HG03460 (cell line): Measurements from ENCODE around the gene NTPCR.
"Not testable (repeated sequence)": the region's sequence is repeated elsewhere in the genome, so short reads cannot be mapped to it uniquely, and the experiment has no call there.

Experiments used
- ATAC-seq: cut with Tn5 transposase; IDR thresholded peaks from one replicate; pipeline ENCODE4 v1.9.1; 2021; ENCODE audit not compliant: unreplicated experiment

NTPCR gene

DNA sequence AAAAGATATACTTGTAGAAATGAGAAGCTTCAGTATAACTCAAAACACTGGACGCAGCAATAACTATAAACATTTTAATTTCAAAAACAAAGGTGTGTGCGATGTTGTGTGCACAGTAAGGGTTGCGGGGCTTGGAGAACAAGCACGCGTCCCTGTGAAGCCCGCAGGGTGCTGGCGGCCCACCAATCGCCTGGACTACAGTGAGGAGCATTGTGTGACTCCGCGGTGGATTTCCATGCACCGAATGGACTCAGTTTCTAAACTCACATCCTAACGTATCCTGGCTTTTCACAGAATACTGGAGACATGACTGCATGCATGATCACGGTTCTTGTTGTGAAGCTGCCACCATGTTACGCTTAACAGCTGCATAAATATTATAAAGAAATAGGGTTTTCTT is 33.0 kb downstream of the NTPCR start:
- ATAC-seq = no peak

DNA sequence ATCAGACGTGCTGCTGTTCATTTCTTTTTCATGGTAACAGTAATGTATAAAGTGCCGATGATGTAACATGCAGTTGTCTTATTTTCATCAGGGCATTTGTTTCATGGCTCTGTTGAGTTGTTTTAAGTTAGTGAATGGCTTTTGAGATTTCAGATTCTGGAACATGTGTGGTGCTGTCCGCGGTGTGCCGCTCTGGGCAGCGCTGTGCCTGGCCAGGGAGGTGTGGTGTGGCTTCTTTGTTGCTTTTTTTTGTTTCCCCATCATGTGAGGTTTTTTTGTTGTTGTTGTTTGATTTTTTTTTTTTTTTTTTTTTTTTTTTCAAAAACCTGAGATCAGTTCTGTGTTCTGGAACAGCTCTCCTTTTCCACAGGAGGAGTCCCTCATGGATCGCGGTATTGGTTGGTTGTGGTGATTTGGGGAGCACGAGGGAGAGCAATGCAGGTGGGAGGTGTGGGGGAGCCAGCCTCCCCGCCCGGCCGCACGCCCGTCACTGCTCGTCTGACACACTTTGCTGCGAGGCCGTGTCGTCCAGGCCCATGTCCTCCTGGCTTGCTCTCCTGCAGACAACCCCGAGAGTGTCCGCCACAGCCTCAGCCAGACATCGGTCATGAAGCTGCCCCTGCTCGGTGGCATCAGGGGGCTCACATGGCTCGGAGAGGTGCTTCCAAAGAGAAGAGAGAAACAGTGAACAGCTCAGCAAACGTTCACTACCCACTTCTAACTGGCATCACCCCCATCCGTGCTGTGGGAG is 33.6 kb downstream of the NTPCR start:
- ATAC-seq = no peak

DNA sequence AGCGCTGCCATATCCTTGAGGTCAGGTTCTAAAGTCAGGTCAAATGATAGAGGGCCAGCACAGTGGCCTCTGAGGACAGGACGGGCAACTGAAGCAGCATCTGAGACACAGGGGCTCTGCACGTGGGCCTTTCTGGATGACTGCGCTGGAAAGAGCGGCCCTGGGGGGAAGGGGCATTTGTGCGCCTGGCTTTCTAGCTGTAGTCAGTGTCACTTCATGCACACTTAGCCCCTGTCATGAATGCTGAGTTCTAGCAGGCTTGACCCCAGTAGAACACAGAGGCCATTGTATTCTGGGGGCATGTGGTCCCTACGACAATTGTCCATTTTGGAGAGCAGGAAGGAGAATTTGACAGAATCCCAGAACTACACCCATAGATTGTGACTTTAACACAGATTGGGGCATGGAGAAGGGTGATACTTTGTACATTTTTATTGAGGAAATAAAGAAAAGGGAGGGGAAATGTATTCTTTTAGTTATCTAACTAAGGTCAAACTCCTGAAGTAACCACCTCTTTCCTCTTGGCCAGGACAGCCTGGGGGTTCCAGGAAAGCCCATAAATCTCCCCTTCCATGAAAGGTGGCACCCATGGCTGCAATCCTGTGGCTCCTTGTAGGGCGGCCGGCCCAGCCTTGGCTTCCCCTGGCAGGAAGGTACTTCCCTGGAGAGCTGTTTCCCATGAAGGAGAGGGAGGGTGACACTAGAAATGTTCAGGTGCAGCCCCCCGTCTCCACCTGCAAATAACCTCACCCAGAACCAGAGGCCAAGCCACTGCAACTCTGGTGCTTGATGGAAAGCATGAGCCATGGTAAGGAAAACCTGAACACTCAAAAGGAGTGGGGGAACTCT is 34.4 kb downstream of the NTPCR start:
- no peak for ATAC-seq

DNA sequence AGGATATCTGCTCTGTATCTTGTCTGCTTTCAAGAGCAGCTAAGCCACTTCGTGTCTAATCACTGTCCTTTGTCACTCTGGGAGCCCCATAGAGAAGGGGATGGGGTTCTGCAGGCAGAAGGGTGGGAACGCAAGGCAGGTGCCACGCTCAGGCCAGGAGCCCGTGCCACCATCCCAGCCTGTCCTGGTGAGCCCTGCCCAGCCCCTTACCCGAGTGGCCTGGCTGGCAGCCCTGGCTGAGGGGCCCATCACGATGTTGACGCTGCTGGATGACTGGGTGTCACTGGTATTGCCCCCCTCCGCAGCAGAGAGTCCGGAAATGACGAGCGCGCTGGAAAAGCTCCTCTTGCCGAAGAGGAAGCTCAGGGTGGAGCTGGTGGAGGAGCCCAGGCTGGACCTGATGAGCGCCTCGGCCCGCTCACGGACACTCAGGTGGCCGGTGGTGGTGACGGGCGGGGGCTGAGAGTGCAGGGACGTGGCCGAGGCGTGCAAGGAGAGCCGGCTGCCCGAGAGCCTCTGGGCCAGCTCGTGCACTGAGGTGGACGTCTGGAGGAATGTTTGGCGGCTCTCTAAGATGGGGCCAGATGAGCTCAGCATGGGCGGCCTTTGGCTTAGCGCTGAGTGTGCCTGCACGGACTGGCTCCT is 35.6 kb downstream of the NTPCR start:
- ATAC-seq = no peak

DNA sequence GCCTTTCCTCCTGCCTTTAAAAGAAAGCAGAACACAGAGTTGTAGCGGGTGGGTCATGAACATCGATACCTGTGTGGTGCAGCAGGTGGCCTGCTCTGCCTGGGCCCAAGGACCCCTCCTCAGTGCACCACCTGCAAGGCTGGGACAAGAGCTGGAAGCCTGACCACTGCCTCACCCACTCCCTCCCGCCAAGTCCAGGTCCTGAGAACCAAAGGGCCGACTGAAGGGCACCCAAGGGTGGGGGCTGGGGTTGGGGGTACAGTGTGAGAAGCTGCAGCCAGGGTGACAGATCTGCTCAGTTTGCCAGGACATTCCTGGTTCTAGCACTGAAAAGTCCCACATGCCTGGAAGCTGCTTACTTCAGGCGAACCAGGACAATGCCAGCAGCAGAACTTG is 36.1 kb downstream of the NTPCR start:
- no peak for ATAC-seq

DNA sequence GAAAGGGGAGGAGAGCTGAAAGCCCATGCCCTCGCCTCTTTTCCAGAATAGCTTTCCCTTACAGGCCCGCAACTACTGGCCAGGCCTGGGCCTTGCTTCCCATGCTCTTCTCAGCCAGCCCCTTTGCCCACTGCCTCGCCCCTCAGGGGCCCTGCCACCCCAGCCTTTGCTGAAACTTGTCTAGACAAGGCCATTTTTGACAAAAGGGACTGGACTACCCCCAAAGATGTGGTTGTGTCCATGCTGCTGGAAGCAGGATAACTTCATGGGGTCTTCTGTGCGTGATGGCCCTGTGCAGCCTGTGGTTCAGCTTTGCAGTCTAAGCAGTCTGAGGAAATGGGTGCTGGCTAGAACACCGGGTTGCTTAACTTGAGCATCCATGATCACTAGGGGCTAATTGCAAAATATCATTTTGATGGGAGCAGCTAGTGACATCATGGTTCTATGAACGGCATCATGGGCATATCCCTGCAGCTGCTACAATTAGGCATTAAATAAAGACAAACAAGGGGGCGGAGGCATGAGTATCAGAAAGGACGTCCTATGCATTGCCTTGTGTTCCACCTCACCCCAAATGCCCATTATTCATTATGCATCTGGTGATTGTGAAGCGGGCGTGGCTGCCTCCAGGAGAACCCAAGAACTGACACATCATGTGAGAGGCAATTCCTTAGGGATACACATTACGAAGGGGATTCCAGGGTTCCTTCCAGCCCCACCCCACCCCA is 36.8 kb downstream of the NTPCR start:
- ATAC-seq = no peak

DNA sequence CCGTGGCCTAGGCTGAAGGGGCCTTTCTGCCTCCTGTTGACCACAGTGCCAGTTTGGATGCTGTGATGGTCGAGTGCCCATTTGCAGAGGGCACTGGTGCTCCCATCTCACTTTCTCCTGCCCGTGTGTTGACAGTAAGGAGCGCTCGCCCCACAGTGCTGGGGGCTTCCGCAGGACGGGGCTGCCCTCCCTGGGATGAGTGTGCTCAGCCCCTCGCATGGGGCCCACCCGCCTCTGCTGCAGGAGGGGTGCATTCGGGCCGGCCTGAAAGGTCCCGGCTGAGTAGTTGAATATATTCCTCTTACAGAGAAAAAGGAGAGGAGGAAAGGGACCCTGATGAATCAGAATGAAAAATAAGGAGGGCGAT is 37.3 kb downstream of the NTPCR start:
- no peak for ATAC-seq

DNA sequence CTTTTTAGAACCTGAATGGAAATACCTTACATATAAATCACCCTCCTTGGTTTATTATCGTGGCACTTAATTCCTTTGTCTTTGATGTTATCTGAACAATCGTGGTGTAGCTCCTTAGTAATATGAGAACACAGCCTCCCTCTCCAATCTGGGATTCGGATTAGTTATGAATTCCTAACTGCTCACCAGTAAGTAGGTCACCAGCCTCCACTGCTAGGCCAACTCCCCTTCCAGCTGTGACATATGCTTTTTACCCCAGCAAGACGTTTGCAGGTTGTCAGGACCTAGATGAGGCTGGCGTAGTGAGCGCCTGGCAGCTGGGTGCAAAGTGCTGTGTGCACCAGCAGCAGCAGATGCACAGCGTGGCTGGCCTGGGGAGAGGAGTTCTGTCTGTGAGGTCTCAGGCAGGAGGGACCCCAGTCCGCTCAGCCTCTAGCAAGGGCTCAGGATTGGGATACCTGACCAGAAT is 38.2 kb downstream of the NTPCR start:
- no peak for ATAC-seq

DNA sequence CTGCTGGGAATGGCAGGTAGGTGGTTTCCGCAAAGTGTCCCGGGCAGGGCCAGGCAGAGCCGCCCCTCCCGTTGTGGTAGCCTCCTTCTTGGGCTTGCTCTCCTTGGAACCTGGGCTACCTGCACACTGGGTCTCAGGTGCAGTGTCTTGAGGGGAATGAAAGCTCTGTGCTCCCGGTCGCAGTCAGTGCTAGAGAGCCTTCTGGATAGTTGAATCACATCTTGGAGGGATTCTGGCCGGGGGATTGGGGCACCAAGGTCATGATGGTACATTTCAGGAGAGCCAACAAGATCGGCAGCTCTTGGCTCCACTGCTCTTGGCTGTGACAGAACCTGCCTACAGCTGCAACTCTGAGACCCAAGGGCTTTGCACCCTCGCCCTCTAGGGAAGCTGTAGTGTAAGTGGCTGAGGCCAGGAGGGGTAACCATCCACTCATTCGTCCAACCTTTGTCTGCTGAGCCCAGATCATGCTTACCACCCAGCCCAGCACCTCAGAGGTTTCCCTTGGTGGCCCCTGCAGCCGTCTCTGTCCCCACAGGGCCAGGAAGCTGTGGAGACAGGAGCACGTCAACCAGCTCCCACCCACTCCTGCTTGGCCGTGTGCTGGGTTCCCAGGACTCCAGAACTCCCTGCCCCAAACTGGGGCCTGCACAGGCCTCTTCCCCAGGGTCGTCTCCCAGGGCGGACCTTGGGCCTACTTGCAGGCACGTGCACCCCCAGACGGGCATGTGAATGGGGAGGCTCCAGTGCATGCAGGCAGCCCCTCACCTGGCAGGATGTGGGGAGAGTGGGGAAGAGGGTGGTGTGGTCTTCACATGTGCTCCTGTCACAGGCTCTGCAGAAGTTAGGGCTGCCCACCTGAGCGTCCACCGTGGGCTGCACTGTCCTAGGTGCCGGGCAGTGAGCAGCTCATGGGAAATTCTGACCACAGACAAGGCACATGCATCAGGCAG is 40.0 kb downstream of the NTPCR start:
- ATAC-seq = no peak

DNA sequence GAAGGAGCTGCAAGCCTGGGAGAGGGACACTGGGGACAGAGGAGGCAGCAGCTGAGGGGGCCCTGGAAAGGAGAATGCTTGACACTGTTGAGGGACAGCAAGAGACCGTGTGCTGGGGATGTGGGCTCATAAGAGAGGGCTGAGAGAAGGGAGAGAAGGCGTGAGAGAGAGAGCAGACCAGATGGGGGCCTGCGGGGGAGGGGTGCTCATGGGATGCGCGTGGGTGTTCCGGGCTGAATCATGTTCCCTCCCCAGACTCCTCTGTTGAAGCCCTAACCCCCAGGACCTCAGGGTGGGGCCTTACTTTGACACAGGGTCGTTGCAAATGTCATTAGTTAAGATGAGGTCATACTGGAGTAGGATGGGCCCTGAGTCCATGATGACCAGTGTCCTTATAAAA is 40.8 kb downstream of the NTPCR start:
- no peak for ATAC-seq

DNA sequence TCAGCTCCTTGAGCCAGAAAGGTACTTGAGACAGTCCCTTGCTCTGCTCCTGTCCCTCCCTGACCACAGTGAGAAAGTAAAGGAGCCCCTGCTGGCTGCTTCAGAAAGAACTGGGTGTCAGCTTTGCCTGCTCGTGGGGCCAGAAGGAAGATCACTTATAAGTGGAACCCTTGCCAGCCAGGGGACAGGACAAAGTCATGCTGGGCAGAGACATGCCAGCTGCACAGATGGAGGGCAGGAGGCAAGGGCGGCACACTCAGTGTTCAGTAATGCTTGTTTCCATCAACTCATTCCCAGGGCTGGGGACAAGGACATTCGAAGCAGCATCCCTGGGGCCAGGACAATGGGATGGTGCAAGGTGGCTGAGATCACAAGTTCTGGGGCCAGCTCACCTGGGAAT is 41.8 kb downstream of the NTPCR start:
- no peak for ATAC-seq

DNA sequence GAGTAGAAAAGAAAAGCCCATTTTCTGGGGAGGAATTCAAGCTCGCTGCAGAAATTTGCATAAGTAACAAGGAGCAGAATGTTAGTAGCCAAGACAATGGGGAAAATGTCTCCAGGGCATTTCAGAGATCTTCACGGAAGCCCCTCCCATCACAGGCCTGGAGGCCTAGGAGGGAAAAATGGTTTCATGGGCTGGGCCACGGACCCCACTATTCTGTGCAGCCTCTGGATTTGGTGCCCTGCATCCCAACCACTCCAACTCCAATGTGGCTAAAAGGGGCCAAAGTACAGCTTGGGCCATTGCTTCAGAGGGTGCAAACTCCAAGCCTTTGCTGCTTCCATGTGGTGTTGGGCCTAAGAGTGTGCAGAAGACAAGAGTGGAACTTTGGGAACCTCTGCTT is 43.1 kb downstream of the NTPCR start:
- no peak for ATAC-seq

DNA sequence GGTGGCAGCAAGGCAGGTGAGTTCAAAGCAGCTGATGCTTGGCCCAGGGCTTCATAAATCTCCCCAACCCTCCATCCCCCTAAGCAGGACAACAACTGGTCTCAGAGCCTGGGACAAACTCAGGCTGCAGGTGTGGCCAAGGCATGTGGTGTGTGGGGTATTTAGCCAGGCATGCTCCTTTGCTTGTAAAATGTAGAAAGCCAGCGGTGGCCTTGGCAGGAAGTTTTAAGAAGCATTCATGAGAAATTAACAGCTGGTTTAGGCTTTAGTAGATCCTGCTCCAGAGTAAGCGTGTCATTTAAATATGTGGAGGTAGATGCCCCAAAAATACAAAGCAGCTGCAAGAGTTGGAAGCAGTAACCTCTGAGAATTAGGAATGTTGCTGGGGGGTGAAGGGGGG is 44.8 kb downstream of the NTPCR start:
- ATAC-seq = no peak

DNA sequence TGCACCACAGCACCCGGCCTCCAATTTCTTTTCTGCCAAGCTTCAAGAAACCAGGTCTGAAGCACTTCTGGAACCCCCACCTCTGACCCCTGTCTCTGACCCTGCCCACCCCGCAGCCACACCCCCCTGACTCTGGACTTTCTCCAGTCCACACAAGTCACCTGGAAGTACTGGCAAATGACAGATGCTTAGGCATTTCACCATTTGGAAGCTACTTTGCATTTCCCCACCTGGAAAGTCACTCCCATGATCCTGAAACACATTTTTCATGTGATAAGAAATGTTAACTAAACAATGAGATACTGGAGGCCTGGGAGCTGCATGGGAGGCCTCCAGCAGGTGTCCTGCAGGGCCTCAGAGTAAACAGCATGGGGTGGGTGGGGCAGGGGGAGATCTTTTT is 45.7 kb downstream of the NTPCR start:
- no peak for ATAC-seq

DNA sequence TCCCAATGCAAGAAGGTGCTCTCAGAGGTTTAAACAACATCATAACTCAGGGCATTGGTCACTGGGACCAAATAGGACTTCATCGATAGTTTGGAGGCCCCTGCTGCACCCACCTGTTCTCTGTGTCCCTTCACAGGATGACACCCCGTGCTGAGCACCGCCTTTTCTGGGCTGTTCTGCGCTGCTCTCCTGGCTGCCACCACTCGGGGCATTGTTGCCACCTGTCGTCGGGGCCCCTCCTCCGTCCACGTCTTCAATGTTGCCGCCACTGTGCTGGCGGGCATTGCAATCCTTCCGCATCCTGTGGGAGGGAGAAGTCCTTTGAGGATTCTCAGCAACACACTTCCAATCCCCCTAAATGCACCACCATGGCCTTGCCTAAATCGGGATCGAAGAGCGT is 47.7 kb downstream of the NTPCR start:
- no peak for ATAC-seq

DNA sequence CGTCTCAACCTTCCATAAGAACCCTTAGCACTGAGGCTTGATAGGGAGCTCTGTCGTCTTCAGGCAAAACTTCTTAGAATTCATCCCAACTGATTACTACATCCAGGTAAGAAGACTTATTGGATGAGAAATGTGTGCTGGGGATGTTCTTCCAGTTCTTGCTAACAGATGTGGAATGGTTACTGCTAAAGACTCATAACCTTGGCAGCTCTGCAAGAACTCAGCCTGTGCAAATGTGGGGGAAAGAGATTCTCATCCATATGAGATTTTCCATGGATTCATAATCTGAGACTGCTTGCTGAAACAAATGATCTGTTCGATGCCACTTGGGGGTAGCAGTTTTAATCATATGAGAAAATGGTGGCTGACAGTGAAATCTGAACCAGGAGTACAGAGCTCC is 48.2 kb downstream of the NTPCR start:
- ATAC-seq = no peak

DNA sequence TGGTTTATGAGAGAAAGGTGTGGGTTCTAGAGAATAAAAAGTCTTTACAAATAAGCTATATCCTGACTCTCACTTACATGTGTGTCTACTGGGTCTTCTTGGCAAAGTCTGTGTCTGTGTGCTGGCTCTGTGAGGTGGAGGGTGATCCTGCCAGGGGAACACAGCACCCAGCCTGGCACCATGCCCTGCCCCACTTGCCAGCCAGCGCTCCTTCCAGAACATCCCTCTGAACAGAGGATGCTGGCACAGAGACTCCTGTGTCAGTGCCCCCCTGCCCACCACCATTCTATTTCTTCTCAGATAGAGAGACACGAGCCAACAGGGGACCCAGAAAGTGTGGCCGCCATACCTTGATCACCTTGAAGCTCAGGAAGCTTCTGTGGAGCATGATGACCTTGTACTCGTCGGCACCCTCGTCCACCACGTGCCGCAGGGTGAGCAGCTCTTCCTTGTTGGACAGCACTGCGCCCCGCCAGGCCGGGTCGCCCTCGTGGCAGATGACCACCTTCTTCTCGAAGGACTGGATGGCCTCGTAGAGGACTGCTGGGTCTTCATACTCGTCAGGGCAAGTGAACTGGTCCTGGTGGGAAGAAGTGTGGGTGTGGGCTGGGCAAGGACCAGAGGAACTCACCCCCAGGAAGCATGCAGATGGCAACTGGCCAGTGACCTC is 49.7 kb downstream of the NTPCR start:
- ATAC-seq = no peak

DNA sequence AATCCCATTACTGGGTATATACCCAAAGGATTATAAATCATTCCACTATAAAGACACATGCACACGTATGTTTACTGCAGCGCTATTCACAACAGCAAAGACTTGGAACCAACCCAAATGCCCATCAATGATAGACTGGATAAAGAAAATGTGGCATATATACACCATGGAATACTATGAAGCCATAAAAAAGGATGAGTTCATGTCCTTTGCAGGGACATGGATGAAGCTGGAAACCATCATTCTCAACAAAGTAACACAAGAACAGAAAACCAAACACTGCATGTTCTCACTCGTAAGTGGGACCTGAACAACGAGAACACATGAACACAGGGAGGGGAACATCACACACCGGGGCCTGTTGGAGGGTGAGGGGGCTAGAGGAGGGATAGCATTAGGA is 53.2 kb downstream of the NTPCR start:
- not testable (repeated sequence) for ATAC-seq

DNA sequence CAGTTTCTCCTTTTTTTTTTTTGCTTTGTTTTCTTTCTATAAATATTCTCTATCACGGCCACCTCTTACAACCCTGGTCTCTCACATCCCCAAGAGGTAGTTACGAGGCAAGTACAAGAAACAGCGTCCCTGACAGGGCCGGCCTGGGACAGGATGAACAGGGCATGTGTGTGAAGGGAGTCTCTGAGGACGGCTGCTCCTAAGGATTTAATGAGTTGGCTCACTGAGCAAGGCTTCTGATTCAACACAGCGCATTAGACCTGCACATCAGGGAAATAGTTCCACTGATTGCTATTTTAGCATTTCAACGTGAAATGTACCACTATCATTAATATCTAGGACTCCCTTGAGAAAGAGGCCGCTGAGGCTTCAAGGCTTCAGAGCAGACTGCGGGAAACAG is 54.0 kb downstream of the NTPCR start:
- no peak for ATAC-seq

DNA sequence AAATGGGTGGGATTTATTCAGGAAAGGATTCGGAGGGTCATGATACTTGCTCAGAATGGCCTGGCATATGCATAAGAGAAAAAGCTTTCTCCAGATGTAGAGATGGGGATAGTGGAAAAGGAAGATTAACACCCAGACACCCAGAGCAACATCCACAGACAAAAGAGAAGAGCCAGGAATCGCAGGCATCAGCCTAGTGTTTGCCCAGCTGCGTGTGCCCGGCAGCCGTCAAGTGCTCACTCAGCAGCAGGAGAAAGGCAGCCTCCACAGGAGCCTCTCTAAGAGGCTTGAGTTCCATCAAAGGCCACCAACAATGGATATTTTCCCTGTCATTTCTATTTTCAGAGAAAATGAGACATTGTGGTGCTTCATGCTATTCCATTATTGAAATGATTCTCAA is 54.7 kb downstream of the NTPCR start:
- ATAC-seq = no peak
